Liver (tissue), 9 donors: ENCODE results near the gene DEPDC5. TPM values are rescaled to one million over a fixed set of nuclear protein-coding genes. Genes with fewer than 3 reads are reported as not detected.

Source experiments
- DNase-seq: peaks from one replicate; pipeline ENCODE4 v3.0.0-alpha.2; 2017; ENCODE audit warnings: low spot score
- H3K27ac ChIP-seq, 2 donors: one replicate each; pipeline ENCODE4 v1.7.0; 2013; ENCODE audit warnings: inconsistent platforms in 2 of 2, low read length in 2 of 2, control low read depth in 1 of 2, low read depth in 1 of 2, mild to moderate bottlenecking in 1 of 2
- H3K27me3 ChIP-seq, 4 donors: one replicate each; pipeline versions ENCODE4 v1.6.1 to v1.7.0; 2013; ENCODE audit warnings: low read length in 3 of 4, inconsistent platforms in 1 of 4, mild to moderate bottlenecking in 1 of 4, moderate library complexity in 1 of 4; ENCODE audit not compliant: control insufficient read depth in 4 of 4, insufficient read depth in 4 of 4
- H3K36me3 ChIP-seq, 4 donors: one replicate each; pipeline versions ENCODE4 v1.6.1 to v1.7.0; 2013; ENCODE audit warnings: low read length in 3 of 4, mild to moderate bottlenecking in 3 of 4, low read depth in 1 of 4, moderate library complexity in 1 of 4; ENCODE audit not compliant: control insufficient read depth in 4 of 4, insufficient read depth in 3 of 4
- H3K4me1 ChIP-seq, 4 donors: one replicate each; pipeline versions ENCODE4 v1.6.1 to v1.7.0; 2013; ENCODE audit warnings: low read length in 3 of 4, mild to moderate bottlenecking in 3 of 4, moderate library complexity in 1 of 4; ENCODE audit not compliant: control insufficient read depth in 4 of 4, insufficient read depth in 4 of 4
- H3K4me3 ChIP-seq, 3 donors: one replicate each; pipeline versions ENCODE4 v1.6.1 to v1.7.0; 2013; ENCODE audit warnings: low read length in 3 of 3, control low read depth in 1 of 3, low read depth in 1 of 3, mild to moderate bottlenecking in 1 of 3
- H3K9ac ChIP-seq, 2 donors: one replicate each; pipeline ENCODE4 v1.7.0; 2013; ENCODE audit warnings: low read length in 2 of 2, mild to moderate bottlenecking in 2 of 2, moderate library complexity in 2 of 2, control low read depth in 1 of 2, low read depth in 1 of 2
- H3K9me3 ChIP-seq, 4 donors: one replicate each; pipeline versions ENCODE4 v1.6.1 to v1.7.0; 2013; ENCODE audit warnings: low read length in 3 of 4; ENCODE audit not compliant: control insufficient read depth in 4 of 4
- ATF3 ChIP-seq: IDR thresholded peaks from 2 replicates; pipeline ENCODE4 v1.6.1; 2016; ENCODE audit warnings: antibody characterized with exemption
- CTCF ChIP-seq: fragments of 150-350 bp; IDR thresholded peaks from 2 replicates; pipeline ENCODE4 v1.5.1; 2017; ENCODE audit warnings: improper control_type of control experiment, low read depth, low read length; ENCODE audit not compliant: missing input control
- EGR1 ChIP-seq, 2 donors: IDR thresholded peaks; 2 replicates each; pipeline ENCODE4 v1.6.1; 2016 to 2018; ENCODE audit warnings: antibody characterized with exemption in 2 of 2, low read depth in 2 of 2
- FOXA1 ChIP-seq: IDR thresholded peaks from 2 replicates; pipeline ENCODE4 v1.6.1; 2016; ENCODE audit warnings: antibody characterized with exemption
- GABPA ChIP-seq, 2 donors: IDR thresholded peaks in 1 of 2; conservative IDR thresholded peaks in 1 of 2; 2 replicates each; pipeline ENCODE4 v1.6.1; 2016; ENCODE audit warnings: antibody characterized with exemption in 2 of 2, mild to moderate bottlenecking in 1 of 2, moderate library complexity in 1 of 2
- HNF4A ChIP-seq, 2 donors: conservative IDR thresholded peaks; 2 replicates each; pipeline ENCODE4 v1.6.1; 2016; ENCODE audit warnings: antibody characterized with exemption in 2 of 2, mild to moderate bottlenecking in 2 of 2
- HNF4G ChIP-seq: IDR thresholded peaks from 2 replicates; pipeline ENCODE4 v1.6.1; 2016; ENCODE audit warnings: antibody characterized with exemption
- NR2F2 ChIP-seq: IDR thresholded peaks from 2 replicates; pipeline ENCODE4 v1.6.1; 2016; ENCODE audit warnings: antibody characterized with exemption
- RAD21 ChIP-seq, 2 donors: IDR thresholded peaks; 2 replicates each; pipeline ENCODE4 v1.6.1; 2016; ENCODE audit warnings: antibody characterized with exemption in 2 of 2, mild to moderate bottlenecking in 2 of 2
- REST ChIP-seq: IDR thresholded peaks from 2 replicates; pipeline ENCODE4 v1.6.1; 2016; ENCODE audit warnings: antibody characterized with exemption, mild to moderate bottlenecking
- RXRA ChIP-seq, 2 donors: IDR thresholded peaks; 2 replicates each; pipeline ENCODE4 v1.6.1; 2017 to 2018; ENCODE audit warnings: antibody characterized with exemption in 2 of 2, mild to moderate bottlenecking in 1 of 2
- TAF1 ChIP-seq: conservative IDR thresholded peaks from 2 replicates; pipeline ENCODE4 v1.6.1; 2016; ENCODE audit warnings: antibody characterized with exemption, mild to moderate bottlenecking
- YY1 ChIP-seq: IDR thresholded peaks from 2 replicates; pipeline ENCODE4 v1.6.1; 2016; ENCODE audit warnings: antibody characterized with exemption, mild to moderate bottlenecking
- WGBS: extraction: QIAGEN DNeasy Blood & Tissue Kit; methylation state at CpG from one replicate; pipeline ENCODE4 v1.1.7; 2013; 5-methylcytosine and 5-hydroxymethylcytosine counted together
- polyA plus RNA-seq, 2 donors: library from polyadenylated mRNA; stranded (reverse) in 1 of 2; unstranded in 1 of 2; fragments of 200-250 nt in 1 of 2; fragments of >200 nt in 1 of 2; fragmentation: Nextera tagmentation in 1 of 2; extraction: Ambion mirVana in 1 of 2; gene quantifications; one replicate each; pipeline versions ENCODE4 v1.2.1 to v1.2.3, GENCODE V29; 2013 to 2015
- total RNA-seq, 2 donors: library from RNA; depleted of rRNA; stranded (reverse); fragments of >200 nt; gene quantifications; one replicate each; pipeline ENCODE4 v1.2.3, GENCODE V29; 2014
- TF ChIP-seq, protein P1 (sequence below): IDR thresholded peaks from 2 replicates; pipeline ENCODE4 v1.6.1; 2016; ENCODE audit warnings: antibody characterized with exemption
- donor health status: healthy.
- donor health status: healthy.
- donor health status: healthy.
- donor health status: healthy.
- donor health status: healthy.

DEPDC5 gene
- total and polyA plus RNA-seq, 4 donors = 5.5 to 19.4 (median 12.6) TPM

DNA sequence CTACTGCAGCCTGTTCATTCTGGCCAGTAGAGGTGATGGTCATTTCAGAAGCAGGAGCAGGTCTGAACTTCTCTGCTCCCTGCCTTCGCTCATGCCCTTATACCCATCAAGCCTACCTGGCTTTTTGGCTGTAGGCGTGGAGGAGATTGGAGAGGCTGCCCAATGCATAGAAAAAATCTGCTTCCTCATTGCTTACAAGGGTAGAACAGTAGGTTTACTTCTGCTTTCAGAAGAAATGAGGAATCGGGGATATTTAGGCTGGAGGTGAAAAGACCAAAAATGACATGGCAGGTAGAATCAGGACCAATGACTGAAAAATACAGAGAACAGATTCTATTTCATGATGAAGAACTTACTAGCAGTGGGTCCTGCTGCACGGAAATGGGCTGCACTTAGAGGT is 117.7 kb downstream of the DEPDC5 start:
- Histone ChIP-seq H3K4me3 (no peak overlapping the region), H3K27ac (no peak overlapping the region), H3K9ac (no peak overlapping the region), H3K36me3 (peaks cover 1 to 50% (median 31%) of the 10 kb centered on the region in 4 donors), H3K27me3 (no peaks in the 10 kb centered on the region), H3K4me1 (no peaks in the 10 kb centered on the region), H3K9me3 (no peaks in the 10 kb centered on the region)
- WGBS = 88% methylated on average over 4 of the region's 4 CpGs
- DNase-seq = no peak
- TF ChIP-seq GABPA (IDR thresholded peaks at IDR 0.05 in 1 of 2, conservative IDR thresholded peaks at IDR 0.05 in 1 of 2) (no peak), EGR1 (IDR thresholded peaks at IDR 0.05; ENCODE audit: low read depth in 2 of 2) (no peak), RAD21 (IDR thresholded peaks at IDR 0.05) (no peak), HNF4G (no peak), ATF3 (no peak), RXRA (IDR thresholded peaks at IDR 0.05) (no peak), CTCF (no peak)
- TF ChIP-seq, protein P1, sequence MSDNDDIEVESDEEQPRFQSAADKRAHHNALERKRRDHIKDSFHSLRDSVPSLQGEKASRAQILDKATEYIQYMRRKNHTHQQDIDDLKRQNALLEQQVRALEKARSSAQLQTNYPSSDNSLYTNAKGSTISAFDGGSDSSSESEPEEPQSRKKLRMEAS = no peak

- Histone ChIP-seq H3K36me3 (peaks cover 1 to 54% (median 33%) of the 10 kb centered on the region in 4 donors), H3K9me3 (no peaks in the 10 kb centered on the region), H3K27ac (no peak overlapping the region), H3K4me1 (no peaks in the 10 kb centered on the region), H3K27me3 (no peaks in the 10 kb centered on the region), H3K4me3 (no peak overlapping the region), H3K9ac (no peak overlapping the region)
- peak; percentile 54 for DNase-seq
- no peak for TF ChIP-seq FOXA1
- TF ChIP-seq RAD21 (IDR thresholded peaks at IDR 0.05) = peak; percentile 26 to 58
- WGBS = 68% methylated on average over 4 of the region's 4 CpGs
Measured at GRCh38 chr22:31872209-31872608, 118.4 kb downstream of the DEPDC5 start.

- no peak overlapping the region for H3K9ac ChIP-seq
- WGBS = 95% methylated on average over 3 of the region's 3 CpGs
- H3K27ac ChIP-seq = no peak overlapping the region
- H3K9me3 ChIP-seq = no peaks in the 10 kb centered on the region
- no peaks in the 10 kb centered on the region for H3K4me1 ChIP-seq
- H3K27me3 ChIP-seq = no peaks in the 10 kb centered on the region
- H3K36me3 ChIP-seq = peaks cover 0 to 63% (median 37%) of the 10 kb centered on the region in 4 donors
- DNase-seq = no peak
- H3K4me3 ChIP-seq = no peak overlapping the region
- TF ChIP-seq YY1 = no peak
- no peak for TF ChIP-seq RXRA (IDR thresholded peaks at IDR 0.05)
- TF ChIP-seq TAF1 = no peak
- no peak for TF ChIP-seq FOXA1
- no peak for TF ChIP-seq GABPA (IDR thresholded peaks at IDR 0.05 in 1 of 2, conservative IDR thresholded peaks at IDR 0.05 in 1 of 2)
- no peak for TF ChIP-seq HNF4A (conservative IDR thresholded peaks at IDR 0.05)
- TF ChIP-seq REST = no peak
- TF ChIP-seq, protein P1 = no peak
- TF ChIP-seq HNF4G = no peak
- TF ChIP-seq NR2F2 = no peak
Measured at GRCh38 chr22:31874821-31875220, 121.0 kb downstream of the DEPDC5 start.
